Stomach smooth muscle (tissue), 2 donors: ENCODE measurements around the gene LCN2.
A peak's percentile ranks its signal among the peaks of the same experiment; 100 is the strongest.

Experiments
- H3K27ac ChIP-seq: one replicate; pipeline ENCODE4 v1.7.0; 2013; ENCODE audit warnings: mild to moderate bottlenecking, low read length, inconsistent platforms
- H3K27me3 ChIP-seq, 2 donors: one replicate each; pipeline ENCODE4 v1.7.0; 2013; ENCODE audit warnings: low read length in 2 of 2; ENCODE audit not compliant: insufficient read depth in 2 of 2, control insufficient read depth in 1 of 2
- H3K36me3 ChIP-seq, 2 donors: one replicate each; pipeline ENCODE4 v1.7.0; 2013; ENCODE audit warnings: low read length in 2 of 2; ENCODE audit not compliant: control insufficient read depth in 2 of 2, insufficient read depth in 2 of 2
- H3K4me1 ChIP-seq: one replicate; pipeline ENCODE4 v1.7.0; 2013; ENCODE audit warnings: low read length; ENCODE audit not compliant: control insufficient read depth, insufficient read depth
- H3K4me3 ChIP-seq, 2 donors: one replicate each; pipeline ENCODE4 v1.7.0; 2013; ENCODE audit warnings: low read length in 2 of 2
- H3K9ac ChIP-seq, 2 donors: one replicate each; pipeline ENCODE4 v1.7.0; 2013; ENCODE audit warnings: low read length in 2 of 2, mild to moderate bottlenecking in 1 of 2
- H3K9me3 ChIP-seq, 2 donors: one replicate each; pipeline ENCODE4 v1.7.0; 2013; ENCODE audit warnings: low read length in 2 of 2; ENCODE audit not compliant: control insufficient read depth in 2 of 2
- donor health status: healthy.
- donor health status: Pancreatic carcinoma.

The LCN2 gene

GRCh38 chr9:128152133-128153059, 3.1 kb downstream of the LCN2 start:
- H3K4me3 ChIP-seq = no peak overlapping the region
- H3K36me3 ChIP-seq = no peaks in the 10 kb centered on the region
- H3K9me3 ChIP-seq = no peaks in the 10 kb centered on the region
- H3K27ac ChIP-seq = no peak overlapping the region
- no peaks in the 10 kb centered on the region for H3K27me3 ChIP-seq
- peaks cover 3% of the 10 kb centered on the region for H3K4me1 ChIP-seq
- no peak overlapping the region for H3K9ac ChIP-seq

GRCh38 chr9:128153060-128153946, 4.0 kb downstream of the LCN2 start:
- H3K27me3 ChIP-seq = no peaks in the 10 kb centered on the region
- H3K4me3 ChIP-seq = no peak overlapping the region
- no peaks in the 10 kb centered on the region for H3K36me3 ChIP-seq
- no peak overlapping the region for H3K27ac ChIP-seq
- no peaks in the 10 kb centered on the region for H3K9me3 ChIP-seq
- H3K4me1 ChIP-seq = peaks cover 3% of the 10 kb centered on the region
- H3K9ac ChIP-seq = no peak overlapping the region

- no peaks in the 10 kb centered on the region for H3K9me3 ChIP-seq
- no peak overlapping the region for H3K4me3 ChIP-seq
- H3K9ac ChIP-seq = no peak overlapping the region
- no peaks in the 10 kb centered on the region for H3K4me1 ChIP-seq
- H3K27ac ChIP-seq = no peak overlapping the region
- no peaks in the 10 kb centered on the region for H3K27me3 ChIP-seq
- no peaks in the 10 kb centered on the region for H3K36me3 ChIP-seq
Observed at GRCh38 chr9:128153947-128154695, 4.9 kb downstream of the LCN2 start.

GRCh38 chr9:128155736-128156500, 6.7 kb downstream of the LCN2 start:
- H3K27me3 ChIP-seq = no peaks in the 10 kb centered on the region
- no peak overlapping the region for H3K9ac ChIP-seq
- H3K4me3 ChIP-seq = no peak overlapping the region
- peaks cover 12% of the 10 kb centered on the region for H3K4me1 ChIP-seq
- no peaks in the 10 kb centered on the region for H3K9me3 ChIP-seq
- no peak overlapping the region for H3K27ac ChIP-seq
- H3K36me3 ChIP-seq = no peaks in the 10 kb centered on the region

DNA sequence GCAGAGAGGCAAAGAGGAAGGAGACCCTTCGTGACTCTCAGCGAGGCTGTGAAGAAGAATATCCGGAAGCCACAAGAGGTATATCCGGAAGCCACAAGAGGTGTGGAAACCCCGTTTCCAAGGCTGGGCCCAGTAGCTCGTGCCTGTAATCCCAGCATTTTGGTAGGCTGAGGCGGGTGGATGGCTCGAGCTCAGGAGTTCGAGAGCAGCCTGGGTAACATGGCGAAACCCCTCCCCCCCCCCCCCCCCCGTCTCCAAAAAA, 10.2 kb downstream of the LCN2 start:
- Histone ChIP-seq H3K27ac (no peak overlapping the region), H3K36me3 (peaks cover 2 to 13% of the 10 kb centered on the region in 2 donors), H3K4me1 (peaks cover 19% of the 10 kb centered on the region), H3K4me3 (peak overlapping the region; percentile 63 to 77), H3K9ac (peak overlapping the region; percentile 51 to 60), H3K9me3 (no peaks in the 10 kb centered on the region), H3K27me3 (no peaks in the 10 kb centered on the region)

GRCh38 chr9:128159784-128160602, 10.7 kb downstream of the LCN2 start, which contains the start of gene BBLN:
Gene BBLN (plus strand): TSS chr9:128160265. CDS start chr9:128160408, 143 bp downstream.
- Histone ChIP-seq H3K4me1 (peaks cover 19% of the 10 kb centered on the region), H3K27ac (no peak within 1 kb of the TSS), H3K36me3 (peaks cover 2 to 13% of the 10 kb centered on the region in 2 donors), H3K27me3 (no peaks in the 10 kb centered on the region), H3K4me3 (peak within 1 kb of the TSS; percentile 83 to 90), H3K9ac (peak within 1 kb of the TSS; percentile 74 to 87), H3K9me3 (no peaks in the 10 kb centered on the region)

GRCh38 chr9:128160603-128160987, 11.3 kb downstream of the LCN2 start:
- Histone ChIP-seq H3K4me1 (peaks cover 19% of the 10 kb centered on the region), H3K9me3 (no peaks in the 10 kb centered on the region), H3K4me3 (peak overlapping the region; percentile 83 to 90), H3K9ac (peak overlapping the region; percentile 74 to 87), H3K27me3 (no peaks in the 10 kb centered on the region), H3K36me3 (peaks cover 2 to 13% of the 10 kb centered on the region in 2 donors), H3K27ac (no peak overlapping the region)

GRCh38 chr9:128161215-128161902, 12.1 kb downstream of the LCN2 start:
- Histone ChIP-seq H3K9me3 (no peaks in the 10 kb centered on the region), H3K4me3 (peak overlapping the region; percentile 83 to 90), H3K27me3 (no peaks in the 10 kb centered on the region), H3K36me3 (peaks cover 4 to 18% of the 10 kb centered on the region in 2 donors), H3K4me1 (peaks cover 19% of the 10 kb centered on the region), H3K9ac (peak overlapping the region in 1 of 2 donors; percentile 87), H3K27ac (no peak overlapping the region)
